Effector memory CD4-positive, alpha-beta T cell (primary cell): ENCODE measurements around the gene CCDC3.

Experiments used
- DNase-seq, 3 donors: peaks; one replicate each; pipeline ENCODE4 v3.0.0-alpha.2; 2020
- H3K27ac ChIP-seq: 2 replicates; pipeline ENCODE4 v1.7.0; 2013; ENCODE audit warnings: mild to moderate bottlenecking, low read length, moderate library complexity; ENCODE audit not compliant: insufficient read depth, poor library complexity, severe bottlenecking
- H3K27me3 ChIP-seq: replicated peaks from 2 replicates; pipeline ENCODE4 v1.7.0; 2013; ENCODE audit warnings: mild to moderate bottlenecking, low read length; ENCODE audit not compliant: insufficient read depth, control insufficient read depth, poor library complexity, severe bottlenecking
- H3K36me3 ChIP-seq: 2 replicates; pipeline ENCODE4 v1.7.0; 2013; ENCODE audit warnings: mild to moderate bottlenecking, low read length, moderate library complexity; ENCODE audit not compliant: control insufficient read depth, insufficient read depth
- H3K4me1 ChIP-seq: 2 replicates; pipeline ENCODE4 v1.7.0; 2013; ENCODE audit warnings: low read length, mild to moderate bottlenecking; ENCODE audit not compliant: control insufficient read depth, insufficient read depth, poor library complexity, severe bottlenecking
- H3K4me3 ChIP-seq: 2 replicates; pipeline ENCODE4 v1.7.0; 2013; ENCODE audit warnings: low read length, low read depth, mild to moderate bottlenecking; ENCODE audit not compliant: insufficient read depth, poor library complexity, severe bottlenecking
- H3K9me3 ChIP-seq: 2 replicates; pipeline ENCODE4 v1.7.0; 2013; ENCODE audit warnings: mild to moderate bottlenecking, low read length, moderate library complexity; ENCODE audit not compliant: control insufficient read depth

CCDC3 gene

GRCh38 chr10:12919574-12919973 is 81.9 kb downstream of the CCDC3 start:
- H3K4me1 ChIP-seq, result no peaks in the 10 kb centered on the region
- no peaks in the 10 kb centered on the region for H3K27me3 ChIP-seq
- DNase-seq, result no peak
- H3K9me3 ChIP-seq, result no peaks in the 10 kb centered on the region
- no peaks in the 10 kb centered on the region for H3K36me3 ChIP-seq
- H3K4me3 ChIP-seq, result no peak overlapping the region
- H3K27ac ChIP-seq, result no peak overlapping the region

DNA sequence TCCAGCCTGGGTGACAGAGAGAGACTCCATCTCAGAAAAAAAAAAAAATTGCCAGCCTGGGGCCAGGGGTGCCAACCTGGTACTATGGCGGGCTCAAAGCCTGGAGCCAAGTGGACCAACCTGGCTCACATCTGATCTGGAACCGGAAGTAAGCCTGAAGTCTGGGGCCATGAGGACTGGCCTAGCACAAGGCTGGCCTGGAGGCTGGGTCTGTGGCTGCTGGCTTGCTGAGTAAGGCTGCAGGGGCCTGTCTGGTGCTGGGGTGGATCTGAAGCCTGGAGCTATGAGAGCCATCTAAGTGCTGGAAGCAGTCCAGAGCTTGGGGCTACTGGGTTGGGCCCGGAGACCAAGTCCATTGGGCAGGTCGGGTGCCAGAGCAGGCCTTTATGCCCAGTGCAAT is 84.9 kb downstream of the CCDC3 start:
- no peak for DNase-seq
- Histone ChIP-seq H3K9me3 (no peaks in the 10 kb centered on the region), H3K27me3 (no peaks in the 10 kb centered on the region), H3K4me3 (no peak overlapping the region), H3K4me1 (no peaks in the 10 kb centered on the region), H3K27ac (no peak overlapping the region), H3K36me3 (no peaks in the 10 kb centered on the region)

DNA sequence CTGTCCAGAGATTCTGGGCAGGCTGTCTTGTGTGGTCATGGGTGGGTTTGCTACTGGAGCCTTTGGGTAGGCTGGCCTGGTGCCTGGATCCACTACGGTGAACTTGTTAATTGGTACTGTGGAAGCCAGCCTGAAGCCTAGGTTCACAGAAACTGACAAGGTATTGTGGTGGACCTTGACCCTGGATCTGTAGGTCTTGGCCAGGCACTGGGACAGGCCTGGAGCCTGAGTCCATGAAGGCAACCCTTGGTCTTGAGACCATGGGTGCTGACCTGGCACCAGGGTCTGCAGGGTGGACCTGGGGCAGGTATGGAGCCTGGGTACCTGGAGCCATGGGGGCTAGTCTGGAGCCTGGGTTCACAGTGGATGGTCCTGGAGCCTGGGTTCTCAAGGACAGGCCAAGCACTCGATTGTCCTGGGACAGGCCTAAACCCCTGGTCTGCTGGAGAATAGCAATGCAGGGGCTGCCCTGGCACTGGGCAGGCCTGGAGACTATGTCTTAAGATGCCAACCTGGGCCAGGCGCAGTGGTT is 85.8 kb downstream of the CCDC3 start:
- H3K4me3 ChIP-seq, result no peak overlapping the region
- no peak for DNase-seq
- H3K4me1 ChIP-seq, result no peaks in the 10 kb centered on the region
- no peaks in the 10 kb centered on the region for H3K9me3 ChIP-seq
- H3K27me3 ChIP-seq, result no peaks in the 10 kb centered on the region
- no peak overlapping the region for H3K27ac ChIP-seq
- no peaks in the 10 kb centered on the region for H3K36me3 ChIP-seq

DNA sequence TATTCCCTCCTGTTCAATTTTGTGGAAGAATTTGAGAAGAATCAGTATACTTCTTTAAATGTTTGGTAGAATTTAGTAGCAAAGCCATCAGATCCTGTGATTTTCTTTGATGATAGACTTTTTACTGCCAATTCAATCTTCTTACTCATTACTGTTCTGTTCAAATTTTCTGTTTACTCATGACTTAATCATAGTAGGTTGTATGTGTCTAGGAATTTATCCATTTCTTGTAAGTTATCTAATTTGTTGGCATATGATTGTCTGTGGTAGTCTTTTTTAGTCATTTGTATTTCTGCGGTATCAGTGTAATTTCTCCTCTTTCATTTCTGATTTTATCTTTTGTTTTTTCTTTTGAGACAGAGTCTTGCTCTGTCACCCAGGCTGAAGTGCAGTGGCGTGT is 87.4 kb downstream of the CCDC3 start:
- H3K27me3 ChIP-seq, result no peaks in the 10 kb centered on the region
- H3K9me3 ChIP-seq, result no peaks in the 10 kb centered on the region
- H3K27ac ChIP-seq, result no peak overlapping the region
- no peaks in the 10 kb centered on the region for H3K4me1 ChIP-seq
- no peak for DNase-seq
- no peak overlapping the region for H3K4me3 ChIP-seq
- H3K36me3 ChIP-seq, result no peaks in the 10 kb centered on the region

GRCh38 chr10:12911795-12912194 is 89.7 kb downstream of the CCDC3 start:
- Histone ChIP-seq H3K27ac (no peak overlapping the region), H3K9me3 (no peaks in the 10 kb centered on the region), H3K36me3 (no peaks in the 10 kb centered on the region), H3K27me3 (no peaks in the 10 kb centered on the region), H3K4me3 (no peak overlapping the region), H3K4me1 (no peaks in the 10 kb centered on the region)
- no peak for DNase-seq

- H3K27ac ChIP-seq, result no peak overlapping the region
- H3K9me3 ChIP-seq, result no peaks in the 10 kb centered on the region
- H3K36me3 ChIP-seq, result no peaks in the 10 kb centered on the region
- DNase-seq, result no peak
- H3K27me3 ChIP-seq, result no peaks in the 10 kb centered on the region
- no peak overlapping the region for H3K4me3 ChIP-seq
- H3K4me1 ChIP-seq, result no peaks in the 10 kb centered on the region
Measured at GRCh38 chr10:12910835-12911234, 90.7 kb downstream of the CCDC3 start.

GRCh38 chr10:12909836-12910185 is 91.7 kb downstream of the CCDC3 start:
- Histone ChIP-seq H3K4me3 (no peak overlapping the region), H3K27me3 (no peaks in the 10 kb centered on the region), H3K36me3 (no peaks in the 10 kb centered on the region)

GRCh38 chr10:12909182-12909835 is 92.2 kb downstream of the CCDC3 start:
- no peaks in the 10 kb centered on the region for H3K4me1 ChIP-seq
- H3K27me3 ChIP-seq, result no peaks in the 10 kb centered on the region
- no peak overlapping the region for H3K4me3 ChIP-seq
- no peak for DNase-seq
- no peaks in the 10 kb centered on the region for H3K36me3 ChIP-seq
- no peak overlapping the region for H3K27ac ChIP-seq
- H3K9me3 ChIP-seq, result no peaks in the 10 kb centered on the region

More at GRCh38 chr10:12909836-12910185, 91.7 kb downstream of the CCDC3 start:
- H3K4me1 ChIP-seq, result no peaks in the 10 kb centered on the region
- no peak overlapping the region for H3K27ac ChIP-seq
- no peaks in the 10 kb centered on the region for H3K9me3 ChIP-seq
- DNase-seq, result no peak

DNA sequence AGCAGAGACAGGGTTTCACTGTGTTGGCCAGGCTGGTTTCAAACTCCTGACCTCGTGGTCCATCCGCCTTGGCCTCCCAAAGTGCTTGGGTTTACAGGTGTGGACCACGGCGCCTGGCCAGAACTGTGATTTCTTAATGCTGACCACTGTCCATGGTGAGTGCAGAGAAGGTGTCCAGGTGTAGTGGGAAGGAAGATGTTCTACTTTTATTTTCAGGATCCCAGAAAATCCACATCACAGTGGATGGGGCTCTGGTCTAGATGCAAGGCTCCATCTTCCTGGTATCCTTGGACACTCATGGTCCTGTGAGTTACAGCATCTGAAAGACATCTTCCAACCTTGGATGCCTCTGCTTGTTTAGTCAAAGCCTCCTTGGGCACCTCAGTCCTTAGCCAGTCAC is 92.7 kb downstream of the CCDC3 start:
- Histone ChIP-seq H3K4me1 (no peaks in the 10 kb centered on the region), H3K27ac (no peak overlapping the region), H3K4me3 (no peak overlapping the region), H3K27me3 (no peaks in the 10 kb centered on the region), H3K9me3 (no peaks in the 10 kb centered on the region), H3K36me3 (no peaks in the 10 kb centered on the region)
- DNase-seq, result no peak

GRCh38 chr10:12907656-12908055 is 93.9 kb downstream of the CCDC3 start:
- no peaks in the 10 kb centered on the region for H3K36me3 ChIP-seq
- no peak for DNase-seq
- H3K27me3 ChIP-seq, result no peaks in the 10 kb centered on the region
- H3K27ac ChIP-seq, result no peak overlapping the region
- H3K9me3 ChIP-seq, result no peaks in the 10 kb centered on the region
- H3K4me3 ChIP-seq, result no peak overlapping the region
- H3K4me1 ChIP-seq, result no peaks in the 10 kb centered on the region
